Adrenal gland (tissue), 12 donors: Measurements from ENCODE around the gene RPS14. TPM values are rescaled to one million over a fixed set of nuclear protein-coding genes. Genes with fewer than 3 reads are reported as not detected.
"Not testable (repeated sequence)": the region's sequence is repeated elsewhere in the genome, so short reads cannot be mapped to it uniquely, and the experiment has no call there.

Source experiments
- DNase-seq, 7 donors: peaks; one replicate each; pipeline ENCODE4 v3.0.0-alpha.2; 2019 to 2020
- H3K27ac ChIP-seq, 5 donors: fragments of 200-600 bp; sonication (generic) in 4 of 5; 1 replicate in 3 of 5; 2 replicates in 2 of 5; pipeline versions ENCODE4 v1.5.1 to v1.8.0; 2016 to 2020; ENCODE audit warnings: mild to moderate bottlenecking in 1 of 5
- H3K27me3 ChIP-seq: fragments of 200-600 bp; 2 replicates; pipeline ENCODE4 v1.8.0; 2021
- H3K36me3 ChIP-seq, 2 donors: fragments of 200-600 bp; replicated peaks in 1 of 2; 1 replicate in 1 of 2; 2 replicates in 1 of 2; pipeline versions ENCODE4 v1.5.1 to v1.8.0; 2018 to 2022
- H3K4me1 ChIP-seq, 2 donors: fragments of 200-600 bp; replicated peaks in 1 of 2; 1 replicate in 1 of 2; 2 replicates in 1 of 2; pipeline versions ENCODE4 v1.5.1 to v1.8.0; 2018 to 2021
- H3K4me3 ChIP-seq, 4 donors: fragments of 200-600 bp; sonication (generic) in 3 of 4; one replicate each; pipeline ENCODE4 v1.5.1; 2016 to 2018
- H3K9me3 ChIP-seq, 3 donors: fragments of 200-600 bp; sonication (generic) in 1 of 3; replicated peaks in 1 of 3; 1 replicate in 2 of 3; 2 replicates in 1 of 3; pipeline versions ENCODE4 v1.5.1 to v1.8.0; 2016 to 2021
- CTCF ChIP-seq, 6 experiments: fragments of 450-650 bp in 4 of 6; fragments of 200-600 bp in 2 of 6; sonication (generic) in 1 of 6; IDR thresholded peaks; 1 replicate in 5 of 6; 2 replicates in 1 of 6; pipeline versions ENCODE4 v1.5.1 to v1.8.0; 2016 to 2021; ENCODE audit warnings: antibody characterized with exemption in 6 of 6, mild to moderate bottlenecking in 2 of 6, moderate library complexity in 1 of 6
- POLR2A ChIP-seq, 2 donors: fragments of 450-650 bp; IDR thresholded peaks; one replicate each; pipeline ENCODE4 v1.6.1; 2017; ENCODE audit warnings: antibody characterized with exemption in 2 of 2, mild to moderate bottlenecking in 2 of 2, moderate library complexity in 1 of 2
- WGBS, 4 donors: extraction: QIAGEN DNeasy Blood & Tissue Kit in 2 of 4; methylation state at CpG; one replicate each; pipeline versions ENCODE4 v1.1.5 to v1.1.7; 2013 to 2017; 5-methylcytosine and 5-hydroxymethylcytosine counted together
- intact Hi-C, 2 donors: fragments of 100-400 bp; cut with DNase I; formaldehyde crosslinking; loops; one replicate each; pipeline versions ENCODE4 v1.14.1 to v1.15.0; 2022 to 2023
- polyA plus RNA-seq, 3 donors: library from polyadenylated mRNA; stranded (reverse); fragments of 200-250 nt in 2 of 3; fragments of 350-450 nt in 1 of 3; fragmentation: Illumina TruSeq in 1 of 3; extraction: RNeasy Lipid Tissue Mini Kit (QIAGEN cat#74804) in 1 of 3; gene quantifications; one replicate each; pipeline ENCODE4 v1.2.3, GENCODE V29; 2013 to 2014
- total RNA-seq, 9 donors: library from RNA; depleted of rRNA in 4 of 9; stranded (reverse); fragments of >200 nt in 4 of 9; fragments of 120-200 nt in 1 of 9; fragmentation: NEBNext Ultra II Directional in 1 of 9; extraction: Animal tissue kit (Norgen Biotek cat#: 25700) in 1 of 9; gene quantifications; one replicate each; pipeline versions ENCODE4 v1.1.0 to v1.2.4, GENCODE V29; 2013 to 2023
- donor health status: healthy with polysubstance abuse.
- donor health status: Bipolar disorder and iron deficiency.
- donor health status: DM: yes; HTN: yes; CAD: no.
- donor health status: DM: no; HTN: no; CAD: no.
- donor health status: DM: no; HTN: no; CAD: no.
- donor health status: DM: yes; HTN: yes; CAD: no.

The RPS14 gene
- total and polyA plus RNA-seq, 12 donors = 1,067 to 3,506 (median 1,891) TPM

GRCh38 chr5:150428106-150428876 is 21.2 kb downstream of the RPS14 start:
- H3K9me3 ChIP-seq = no peaks in the 10 kb centered on the region
- H3K4me1 ChIP-seq = no peaks in the 10 kb centered on the region
- intact Hi-C loops = no loop called here
- H3K27ac ChIP-seq = peak overlapping the region in 1 of 5 donors; percentile 40
- no peaks in the 10 kb centered on the region for H3K27me3 ChIP-seq
- H3K36me3 ChIP-seq = no peaks in the 10 kb centered on the region
- TF ChIP-seq POLR2A (IDR thresholded peaks at IDR 0.05) (no peak), CTCF (IDR thresholded peaks at IDR 0.05) (no peak)
- 57 to 70% (median 59%) methylated on average over 17 to 18 of the region's 18 CpGs for WGBS, 4 donors
- DNase-seq = peak in 4 of 7 donors; percentile 47 to 74 (median 60)
- no peak overlapping the region for H3K4me3 ChIP-seq

- intact Hi-C loops, H3K9me3 ChIP-seq, H3K4me1 ChIP-seq, H3K36me3 ChIP-seq, H3K4me3 ChIP-seq, H3K27ac ChIP-seq, DNase-seq, H3K27me3 ChIP-seq: not testable (repeated sequence)
- WGBS, 4 donors = 91 to 98% (median 97%) methylated on average over 8 to 9 of the region's 9 CpGs
Observed at GRCh38 chr5:150426165-150426564, 23.4 kb downstream of the RPS14 start.

GRCh38 chr5:150422758-150423157 is 26.8 kb downstream of the RPS14 start:
- intact Hi-C loops = no loop called here

GRCh38 chr5:150422075-150422474 is 27.5 kb downstream of the RPS14 start:
- TF ChIP-seq POLR2A (IDR thresholded peaks at IDR 0.05) = no peak
- TF ChIP-seq CTCF (IDR thresholded peaks at IDR 0.05) = no peak
- Histone ChIP-seq H3K36me3 (no peaks in the 10 kb centered on the region), H3K4me3 (no peak overlapping the region), H3K27ac (no peak overlapping the region), H3K27me3 (no peaks in the 10 kb centered on the region), H3K4me1 (no peaks in the 10 kb centered on the region), H3K9me3 (no peaks in the 10 kb centered on the region)
- intact Hi-C loops = no loop called here
- WGBS, 4 donors = 35 to 100% (median 59%) methylated on average over 1 to 4 of the region's 4 CpGs
- no peak for DNase-seq

More at GRCh38 chr5:150422758-150423157, 26.8 kb downstream of the RPS14 start:
- no peak for TF ChIP-seq CTCF (IDR thresholded peaks at IDR 0.05)
- no peak for TF ChIP-seq POLR2A (IDR thresholded peaks at IDR 0.05)
- H3K4me1 ChIP-seq = no peaks in the 10 kb centered on the region
- no peak overlapping the region for H3K4me3 ChIP-seq
- no peaks in the 10 kb centered on the region for H3K9me3 ChIP-seq
- H3K27me3 ChIP-seq = no peaks in the 10 kb centered on the region
- no peak overlapping the region for H3K27ac ChIP-seq
- H3K36me3 ChIP-seq = no peaks in the 10 kb centered on the region
- 58 to 82% (median 77%) methylated on average over 3 of the region's 3 CpGs for WGBS, 4 donors
- no peak for DNase-seq
